ENCODE data around the gene RNU1-1.
"Not testable (repeated sequence)": the region's sequence is repeated elsewhere in the genome, so short reads cannot be mapped to it uniquely, and the experiment has no call there.

DNA sequence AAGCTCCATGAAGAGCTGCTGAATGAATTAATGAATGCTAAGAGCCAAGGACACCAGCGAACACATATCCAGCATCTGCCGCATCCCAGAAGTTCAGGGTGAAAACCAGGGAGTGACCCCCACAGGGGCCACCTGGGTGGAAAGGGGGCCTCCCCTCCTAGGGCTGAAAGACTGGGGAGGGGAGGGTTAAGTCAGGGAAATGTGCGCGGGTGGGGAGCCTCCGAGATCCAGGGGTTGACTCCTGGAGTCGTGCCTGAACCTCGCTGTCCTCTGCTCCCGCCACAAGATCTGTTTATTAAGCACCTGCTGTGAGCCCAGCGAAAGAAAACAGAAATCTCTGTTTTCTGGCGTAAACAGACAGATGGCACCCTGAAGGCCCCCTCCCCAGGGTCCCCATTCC, 16.0 kb downstream of the RNU1-1 start:
- not testable (repeated sequence) for TF ChIP-seq TRIM24 (IDR thresholded peaks at IDR 0.05); KDM5B (IDR thresholded peaks at IDR 0.05; ENCODE audit: insufficient replicate concordance, low read depth, low read length)
